ENCODE data around the gene BAIAP2L1.
"Not testable (repeated sequence)": the region's sequence is repeated elsewhere in the genome, so short reads cannot be mapped to it uniquely, and the experiment has no call there.

The BAIAP2L1 gene

DNA sequence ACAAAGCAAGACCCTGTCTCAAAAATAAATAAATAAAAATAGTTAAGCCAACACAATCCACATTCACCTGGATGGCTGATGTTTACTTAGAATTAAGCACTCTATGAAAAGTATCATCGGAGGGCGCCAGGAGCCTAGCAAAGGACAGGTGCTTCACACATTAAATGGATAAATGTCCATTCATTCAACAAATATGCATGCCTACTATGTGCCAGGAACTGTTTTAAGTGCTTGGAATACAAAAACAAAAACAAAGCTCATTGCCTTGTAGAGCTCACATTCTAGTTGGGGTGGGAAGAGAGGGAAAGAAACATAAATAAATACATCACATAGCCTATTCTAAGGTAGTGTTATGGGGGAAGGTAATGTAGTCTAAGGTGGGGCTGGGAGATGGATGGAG lies 4.1 kb downstream of the BAIAP2L1 start:
- no peak overlapping the region for H3K4me3 ChIP-seq (ENCODE audit: low read depth in 1 of 2, low read length in 2 of 2)
- no peak overlapping the region for H3K27ac ChIP-seq (ENCODE audit: low read depth, low read length)
- H3K27me3 ChIP-seq (ENCODE audit: control insufficient read depth in 1 of 2, insufficient read depth in 2 of 2, low read length in 2 of 2): peaks cover 12 to 13% of the 10 kb centered on the region in 2 donors
- peaks cover 4% of the 10 kb centered on the region for H3K4me1 ChIP-seq (ENCODE audit: insufficient read depth, low read length)
- H3K9me3 ChIP-seq (ENCODE audit: low read length): no peaks in the 10 kb centered on the region
- no peaks in the 10 kb centered on the region for H3K36me3 ChIP-seq (ENCODE audit: insufficient read depth, low read length)
- no peak overlapping the region for H3K9ac ChIP-seq (ENCODE audit: low read length)

DNA sequence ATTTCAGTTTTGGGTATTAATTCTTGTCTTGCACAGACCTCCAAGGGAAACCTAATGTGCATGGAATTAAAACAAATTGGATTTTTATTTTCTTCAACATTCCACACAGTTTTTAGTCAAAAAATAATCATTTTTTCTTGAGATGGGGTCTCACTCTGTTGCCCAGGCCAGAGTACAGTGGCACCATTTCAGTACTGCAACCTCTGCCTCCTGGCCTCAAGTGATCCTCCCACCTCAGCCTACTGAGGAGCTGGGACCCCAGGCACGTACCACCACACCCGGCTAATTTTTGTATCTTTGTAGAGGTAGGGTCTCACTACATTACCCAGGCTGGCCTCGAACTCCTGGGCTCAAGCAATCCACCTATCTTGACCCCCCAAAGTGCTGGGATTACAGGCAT lies 4.9 kb downstream of the BAIAP2L1 start:
- Histone ChIP-seq H3K9ac (ENCODE audit: low read length) (no peak overlapping the region), H3K4me1 (ENCODE audit: insufficient read depth, low read length) (peaks cover 4% of the 10 kb centered on the region), H3K27me3 (ENCODE audit: control insufficient read depth in 1 of 2, insufficient read depth in 2 of 2, low read length in 2 of 2) (peaks cover 5 to 6% of the 10 kb centered on the region in 2 donors), H3K4me3 (ENCODE audit: low read depth in 1 of 2, low read length in 2 of 2) (no peak overlapping the region), H3K9me3 (ENCODE audit: low read length) (no peaks in the 10 kb centered on the region), H3K27ac (ENCODE audit: low read depth, low read length) (no peak overlapping the region), H3K36me3 (ENCODE audit: insufficient read depth, low read length) (no peaks in the 10 kb centered on the region)

DNA sequence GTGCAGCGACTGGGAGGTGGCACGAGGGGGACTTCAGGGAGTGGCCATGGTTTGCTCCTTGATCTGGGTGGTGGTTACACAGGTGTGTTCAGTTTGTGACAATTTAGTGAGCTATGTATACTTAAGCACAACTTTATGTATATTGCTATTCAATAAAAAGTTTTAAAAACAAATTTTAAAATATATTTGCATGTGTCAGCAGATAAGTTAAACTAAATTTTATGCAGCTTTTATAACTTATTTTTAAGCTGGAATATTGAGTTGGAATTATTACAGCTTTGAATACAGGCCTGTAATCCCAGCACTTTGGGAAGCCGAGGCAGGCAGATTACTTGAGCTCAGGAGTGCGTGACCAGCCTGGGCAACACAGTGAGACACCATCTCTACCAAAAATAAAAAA lies 5.4 kb downstream of the BAIAP2L1 start:
- Histone ChIP-seq H3K9me3 (ENCODE audit: low read length) (no peaks in the 10 kb centered on the region), H3K4me3 (ENCODE audit: low read depth in 1 of 2, low read length in 2 of 2) (no peak overlapping the region), H3K36me3 (ENCODE audit: insufficient read depth, low read length) (no peaks in the 10 kb centered on the region), H3K27me3 (ENCODE audit: control insufficient read depth in 1 of 2, insufficient read depth in 2 of 2, low read length in 2 of 2) (peaks cover under 1 to 6% of the 10 kb centered on the region in 2 donors), H3K27ac (ENCODE audit: low read depth, low read length) (no peak overlapping the region), H3K9ac (ENCODE audit: low read length) (no peak overlapping the region), H3K4me1 (ENCODE audit: insufficient read depth, low read length) (peaks cover 4% of the 10 kb centered on the region)

DNA sequence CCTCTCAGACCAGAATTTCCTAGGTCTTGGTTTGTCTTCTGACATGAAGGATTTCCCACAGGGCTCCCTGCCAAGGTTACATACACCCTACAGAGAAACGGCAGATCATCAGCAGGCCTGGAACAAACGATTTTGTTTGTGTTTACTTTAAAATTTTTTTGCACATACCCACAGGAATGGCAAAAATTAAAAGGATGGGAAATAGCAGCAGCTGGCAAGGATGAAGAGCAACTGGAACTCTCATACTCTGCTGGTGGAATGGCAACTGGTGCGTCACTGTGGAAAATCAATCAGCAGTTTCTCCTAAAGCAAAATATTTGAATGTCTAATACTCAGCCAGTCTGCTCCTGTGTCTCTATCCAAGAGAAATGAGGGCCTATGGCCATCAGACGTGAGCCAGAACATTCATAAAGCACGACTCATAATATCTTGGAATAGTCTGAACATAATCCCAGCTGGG lies 6.5 kb downstream of the BAIAP2L1 start:
- H3K4me1 ChIP-seq (ENCODE audit: insufficient read depth, low read length): no peaks in the 10 kb centered on the region
- H3K9me3 ChIP-seq (ENCODE audit: low read length): no peaks in the 10 kb centered on the region
- H3K27ac ChIP-seq (ENCODE audit: low read depth, low read length): no peak overlapping the region
- H3K4me3 ChIP-seq (ENCODE audit: low read depth in 1 of 2, low read length in 2 of 2): no peak overlapping the region
- H3K36me3 ChIP-seq (ENCODE audit: insufficient read depth, low read length): no peaks in the 10 kb centered on the region
- peaks cover 0 to 6% of the 10 kb centered on the region in 2 donors for H3K27me3 ChIP-seq (ENCODE audit: control insufficient read depth in 1 of 2, insufficient read depth in 2 of 2, low read length in 2 of 2)
- H3K9ac ChIP-seq (ENCODE audit: low read length): no peak overlapping the region

DNA sequence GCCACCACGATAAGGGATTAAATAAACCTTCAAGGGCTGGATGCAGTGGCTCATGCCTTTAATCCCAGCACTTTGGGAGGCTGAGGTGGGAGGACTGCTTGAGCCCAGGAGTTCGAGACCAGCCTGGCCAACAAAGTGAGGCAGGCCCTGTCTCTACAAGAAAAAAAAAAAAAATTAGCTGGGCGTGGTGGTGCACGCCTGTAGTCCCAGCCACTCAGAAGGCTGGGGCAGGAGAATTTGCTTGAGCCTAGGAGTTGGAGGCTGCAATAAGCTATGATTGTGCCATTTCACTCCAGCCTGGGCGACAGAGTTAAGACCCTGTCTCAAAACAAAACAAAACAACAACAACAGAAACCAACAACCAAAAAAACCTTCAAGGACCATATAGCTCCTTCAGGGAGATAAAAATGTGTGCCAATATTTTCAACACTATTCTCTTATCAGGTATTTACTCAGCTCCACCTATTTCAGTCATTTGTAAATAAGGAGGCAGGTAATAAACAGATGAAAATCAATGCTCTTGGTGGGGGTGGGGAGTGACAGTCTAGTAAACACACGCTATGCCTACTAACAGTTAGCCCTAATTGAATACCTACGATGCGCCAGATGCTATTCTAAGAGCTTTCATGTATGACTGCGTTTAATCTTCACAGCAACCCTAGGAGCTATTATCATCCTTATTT lies 13.2 kb downstream of the BAIAP2L1 start:
- Histone ChIP-seq H3K27ac (ENCODE audit: low read depth, low read length) (no peak overlapping the region), H3K4me1 (ENCODE audit: insufficient read depth, low read length) (no peaks in the 10 kb centered on the region), H3K9me3 (ENCODE audit: low read length) (no peaks in the 10 kb centered on the region), H3K27me3 (ENCODE audit: control insufficient read depth in 1 of 2, insufficient read depth in 2 of 2, low read length in 2 of 2) (no peaks in the 10 kb centered on the region), H3K4me3 (ENCODE audit: low read depth in 1 of 2, low read length in 2 of 2) (no peak overlapping the region), H3K9ac (ENCODE audit: low read length) (no peak overlapping the region), H3K36me3 (ENCODE audit: insufficient read depth, low read length) (no peaks in the 10 kb centered on the region)

DNA sequence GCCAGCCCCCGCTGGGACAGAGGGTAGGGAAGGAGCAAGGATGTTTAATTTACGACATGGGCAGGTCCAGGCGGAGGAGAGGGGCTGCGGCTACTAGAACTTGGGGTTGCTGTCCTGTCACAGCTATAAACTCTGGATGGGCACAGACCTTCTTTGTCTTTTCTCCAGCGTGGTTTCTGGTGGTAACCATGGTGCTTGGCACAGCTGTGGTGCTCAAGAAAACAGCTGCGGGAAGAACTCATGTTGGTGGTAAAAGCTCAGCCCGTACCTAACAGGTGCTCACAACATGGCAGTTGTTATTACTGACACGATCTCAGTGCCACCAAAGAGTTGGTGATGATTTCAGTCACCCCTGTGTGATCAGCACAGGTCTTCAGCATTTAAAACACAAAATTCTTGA lies 13.8 kb downstream of the BAIAP2L1 start:
- Histone ChIP-seq H3K36me3 (ENCODE audit: insufficient read depth, low read length) (no peaks in the 10 kb centered on the region), H3K9me3 (ENCODE audit: low read length) (no peaks in the 10 kb centered on the region), H3K4me3 (ENCODE audit: low read depth in 1 of 2, low read length in 2 of 2) (no peak overlapping the region), H3K9ac (ENCODE audit: low read length) (no peak overlapping the region), H3K4me1 (ENCODE audit: insufficient read depth, low read length) (no peaks in the 10 kb centered on the region), H3K27me3 (ENCODE audit: control insufficient read depth in 1 of 2, insufficient read depth in 2 of 2, low read length in 2 of 2) (no peaks in the 10 kb centered on the region), H3K27ac (ENCODE audit: low read depth, low read length) (no peak overlapping the region)

DNA sequence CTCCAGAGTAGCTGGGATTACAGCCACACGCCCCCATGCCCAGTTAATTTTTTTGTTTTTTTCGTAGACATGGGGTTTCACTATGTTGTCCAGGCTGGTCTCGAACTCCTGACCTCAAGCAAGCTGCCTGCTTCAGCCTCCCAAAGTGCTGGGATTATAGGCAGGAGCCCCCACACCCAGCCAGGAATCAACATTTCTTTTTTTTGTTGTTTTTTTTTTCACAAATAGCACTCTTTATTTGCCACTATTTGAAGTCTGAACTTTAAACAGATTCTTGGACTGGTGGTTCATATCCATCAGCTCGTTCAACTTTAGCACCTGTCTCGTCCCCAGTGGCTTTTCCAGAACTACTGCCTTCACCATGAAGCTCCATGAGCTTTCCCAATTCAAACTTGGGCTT lies 15.4 kb downstream of the BAIAP2L1 start:
- H3K4me1 ChIP-seq (ENCODE audit: insufficient read depth, low read length); H3K27ac ChIP-seq (ENCODE audit: low read depth, low read length): not testable (repeated sequence)

DNA sequence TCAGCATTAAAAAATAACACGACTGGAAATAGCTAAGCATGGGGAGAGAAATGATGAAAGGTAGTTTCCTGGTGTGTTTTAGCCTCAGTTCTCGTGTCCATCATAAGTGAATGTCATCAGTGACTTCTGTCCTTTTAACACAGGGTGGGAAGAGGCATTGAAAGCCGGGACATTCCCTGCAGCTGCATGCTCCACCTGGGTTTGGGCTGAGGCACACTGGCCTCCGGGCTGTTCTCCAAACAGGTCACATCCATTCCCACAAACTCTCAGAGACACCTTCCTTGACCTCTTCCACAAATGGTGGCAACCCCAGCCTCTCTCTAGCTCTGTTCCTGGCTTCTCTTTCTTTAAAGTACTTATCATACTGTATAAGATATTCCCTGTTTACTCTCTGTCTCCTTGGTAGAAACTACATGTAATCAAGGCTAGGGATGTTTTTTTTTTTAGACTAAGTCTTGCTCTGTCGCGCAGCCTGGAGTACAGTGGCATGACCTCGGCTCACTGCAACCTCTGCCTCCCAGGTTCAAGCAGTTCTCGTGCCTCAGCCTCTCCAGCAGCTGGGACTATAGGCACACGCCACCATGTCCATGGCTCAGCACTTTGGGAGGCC lies 22.6 kb downstream of the BAIAP2L1 start:
- Histone ChIP-seq H3K9me3 (ENCODE audit: low read length) (no peaks in the 10 kb centered on the region), H3K27me3 (ENCODE audit: control insufficient read depth in 1 of 2, insufficient read depth in 2 of 2, low read length in 2 of 2) (no peaks in the 10 kb centered on the region), H3K4me1 (ENCODE audit: insufficient read depth, low read length) (no peaks in the 10 kb centered on the region), H3K9ac (ENCODE audit: low read length) (no peak overlapping the region), H3K36me3 (ENCODE audit: insufficient read depth, low read length) (no peaks in the 10 kb centered on the region), H3K27ac (ENCODE audit: low read depth, low read length) (no peak overlapping the region), H3K4me3 (ENCODE audit: low read depth in 1 of 2, low read length in 2 of 2) (no peak overlapping the region)

More for the DNA sequence above, 15.4 kb downstream of the BAIAP2L1 start:
- not testable (repeated sequence) for H3K27me3 ChIP-seq (ENCODE audit: control insufficient read depth in 1 of 2, insufficient read depth in 2 of 2, low read length in 2 of 2); H3K9ac ChIP-seq (ENCODE audit: low read length); H3K4me3 ChIP-seq (ENCODE audit: low read depth in 1 of 2, low read length in 2 of 2); H3K9me3 ChIP-seq (ENCODE audit: low read length); H3K36me3 ChIP-seq (ENCODE audit: insufficient read depth, low read length)

DNA sequence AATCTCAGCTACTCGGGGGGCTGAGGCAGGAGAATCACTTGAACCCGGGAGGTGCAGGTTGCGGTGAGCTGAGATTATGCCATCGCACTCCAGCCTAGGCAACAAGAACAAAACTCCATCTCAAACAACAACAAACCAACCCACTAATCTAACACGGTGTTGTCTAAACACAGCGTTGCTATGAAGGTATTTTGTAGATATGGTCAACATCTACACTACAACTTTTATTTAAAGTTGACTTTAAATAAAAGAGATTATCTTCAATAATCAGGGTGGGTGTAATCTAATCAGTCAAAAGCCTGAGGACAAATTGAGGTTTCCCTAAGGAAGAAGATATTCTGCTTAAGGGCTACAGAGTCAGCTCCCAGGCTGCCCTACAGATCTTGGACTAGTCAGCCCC lies 24.2 kb downstream of the BAIAP2L1 start:
- H3K4me1 ChIP-seq (ENCODE audit: insufficient read depth, low read length): no peaks in the 10 kb centered on the region
- no peak overlapping the region for H3K4me3 ChIP-seq (ENCODE audit: low read depth in 1 of 2, low read length in 2 of 2)
- no peak overlapping the region for H3K27ac ChIP-seq (ENCODE audit: low read depth, low read length)
- no peak overlapping the region for H3K9ac ChIP-seq (ENCODE audit: low read length)
- H3K36me3 ChIP-seq (ENCODE audit: insufficient read depth, low read length): no peaks in the 10 kb centered on the region
- no peaks in the 10 kb centered on the region for H3K27me3 ChIP-seq (ENCODE audit: control insufficient read depth in 1 of 2, insufficient read depth in 2 of 2, low read length in 2 of 2)
- no peaks in the 10 kb centered on the region for H3K9me3 ChIP-seq (ENCODE audit: low read length)

DNA sequence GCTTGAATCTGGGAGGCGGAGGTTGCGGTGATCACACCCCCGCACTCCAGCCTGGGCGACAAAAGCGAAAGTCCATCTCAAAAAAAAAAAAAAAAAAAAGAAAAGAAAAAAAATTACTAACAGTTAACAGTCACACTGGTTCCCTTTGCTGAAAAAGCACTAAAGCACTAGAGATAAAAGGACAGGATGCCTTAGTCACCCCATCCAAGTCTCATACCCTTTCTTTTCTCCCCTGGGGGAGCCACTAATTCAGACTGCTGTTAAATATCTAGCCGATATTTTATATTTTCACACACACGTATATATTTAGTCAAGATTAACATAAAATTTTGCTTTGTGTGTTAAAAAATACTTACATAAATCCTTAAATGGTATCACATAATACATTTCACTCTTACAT lies 25.2 kb downstream of the BAIAP2L1 start:
- no peaks in the 10 kb centered on the region for H3K36me3 ChIP-seq (ENCODE audit: insufficient read depth, low read length)
- H3K27me3 ChIP-seq (ENCODE audit: control insufficient read depth in 1 of 2, insufficient read depth in 2 of 2, low read length in 2 of 2): no peaks in the 10 kb centered on the region
- H3K9me3 ChIP-seq (ENCODE audit: low read length): no peaks in the 10 kb centered on the region
- H3K4me3 ChIP-seq (ENCODE audit: low read depth in 1 of 2, low read length in 2 of 2): no peak overlapping the region
- H3K9ac ChIP-seq (ENCODE audit: low read length): no peak overlapping the region
- no peaks in the 10 kb centered on the region for H3K4me1 ChIP-seq (ENCODE audit: insufficient read depth, low read length)
- no peak overlapping the region for H3K27ac ChIP-seq (ENCODE audit: low read depth, low read length)

DNA sequence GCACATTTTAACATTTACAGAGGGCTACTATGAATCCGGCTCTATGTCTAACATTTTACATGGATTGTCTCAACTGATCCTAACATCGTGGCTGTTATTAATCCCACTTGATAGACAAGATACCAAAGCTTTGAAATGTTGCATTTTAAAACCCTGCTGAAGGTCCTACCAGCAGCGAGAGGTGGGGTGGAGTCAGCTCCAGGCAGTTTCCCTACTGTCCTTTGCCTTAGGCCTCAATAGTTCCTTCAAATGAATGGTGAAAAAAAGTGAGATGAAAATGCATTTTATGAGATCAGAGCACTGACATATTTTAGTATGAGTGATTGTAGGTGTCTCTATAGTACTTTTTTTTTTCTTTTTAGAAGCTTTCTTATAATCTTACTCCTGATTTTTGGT lies 26.6 kb downstream of the BAIAP2L1 start:
- no peaks in the 10 kb centered on the region for H3K36me3 ChIP-seq (ENCODE audit: insufficient read depth, low read length)
- no peaks in the 10 kb centered on the region for H3K9me3 ChIP-seq (ENCODE audit: low read length)
- H3K4me1 ChIP-seq (ENCODE audit: insufficient read depth, low read length): no peaks in the 10 kb centered on the region
- no peak overlapping the region for H3K27ac ChIP-seq (ENCODE audit: low read depth, low read length)
- no peak overlapping the region for H3K9ac ChIP-seq (ENCODE audit: low read length)
- H3K4me3 ChIP-seq (ENCODE audit: low read depth in 1 of 2, low read length in 2 of 2): no peak overlapping the region
- no peaks in the 10 kb centered on the region for H3K27me3 ChIP-seq (ENCODE audit: control insufficient read depth in 1 of 2, insufficient read depth in 2 of 2, low read length in 2 of 2)

DNA sequence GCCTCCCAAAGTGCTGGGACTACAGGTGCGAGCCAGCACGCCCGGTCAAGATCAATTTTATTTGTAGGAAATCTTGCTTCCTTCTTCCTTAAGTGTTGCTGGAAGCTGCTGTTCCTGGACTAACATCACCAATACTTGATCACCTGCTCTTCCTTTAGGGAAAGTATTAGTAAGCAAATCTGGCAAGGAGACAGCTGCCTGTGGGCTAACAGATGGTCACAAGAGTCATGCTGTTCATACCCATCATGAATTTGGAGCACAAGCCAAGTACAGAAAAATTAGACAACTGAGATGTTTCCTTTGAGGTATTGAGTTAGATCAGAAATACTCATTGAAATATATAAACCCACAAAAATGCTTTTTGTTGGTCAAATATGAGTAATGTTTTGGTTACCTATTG lies 27.9 kb downstream of the BAIAP2L1 start:
- Histone ChIP-seq H3K9me3 (ENCODE audit: low read length) (no peaks in the 10 kb centered on the region), H3K4me3 (ENCODE audit: low read depth in 1 of 2, low read length in 2 of 2) (no peak overlapping the region), H3K9ac (ENCODE audit: low read length) (no peak overlapping the region), H3K36me3 (ENCODE audit: insufficient read depth, low read length) (no peaks in the 10 kb centered on the region), H3K4me1 (ENCODE audit: insufficient read depth, low read length) (no peaks in the 10 kb centered on the region), H3K27me3 (ENCODE audit: control insufficient read depth in 1 of 2, insufficient read depth in 2 of 2, low read length in 2 of 2) (no peaks in the 10 kb centered on the region), H3K27ac (ENCODE audit: low read depth, low read length) (no peak overlapping the region)

Measured in muscle layer of colon (tissue), 2 donors.